GM12878 (cell line): ENCODE data around the gene FCF1. TPM values are rescaled to one million over a fixed set of nuclear protein-coding genes. Genes with fewer than 3 reads are reported as not detected.
A peak's percentile ranks its signal among the peaks of the same experiment; 100 is the strongest.

Experiments
- ATAC-seq: fragments of 200-7000 bp; cut with Tn5 transposase; 3 replicates; pipeline ENCODE4 v1.9.1; 2020; ENCODE audit warnings: mild to moderate bottlenecking, moderate library complexity
- BruUV-seq: library from RNA; stranded (reverse); fragments of 400-500 nt; replicated peaks from 2 replicates; lab custom pipeline; 2021; lab: Mats Ljungman, UMichigan
- CTCF ChIA-PET: fragments of 300-600 bp; sonication (Branson Sonifier 250); formaldehyde crosslinking; extraction: SDS; loops from one replicate; lab custom pipeline; 2021; ENCODE audit warnings: inconsistent platforms; lab: Yijun Ruan, JAX
- POLR2A ChIA-PET: fragments of 350-600 bp; formaldehyde crosslinking; extraction: SDS; loops from one replicate; lab custom pipeline; 2021; ENCODE audit warnings: inconsistent platforms; lab: Charles Lee
- RAD21 ChIA-PET: fragments of 300-600 bp; sonication (Branson Sonifier 250); formaldehyde crosslinking; loops from one replicate; lab custom pipeline; 2023; ENCODE audit warnings: antibody characterized with exemption; ENCODE audit not compliant: unreplicated experiment; lab: Charles Lee
- SMC1A ChIA-PET: fragments of 300-600 bp; sonication (Branson Sonifier 250); formaldehyde crosslinking; loops from one replicate; lab custom pipeline; 2023; ENCODE audit not compliant: unreplicated experiment, uncharacterized antibody; lab: Charles Lee
- DNase-seq: peaks from one replicate; pipeline ENCODE4 v3.0.0-alpha.2; 2011; ENCODE audit warnings: low read depth, low spot score
- FAIRE-seq: peaks from 3 replicates; lab custom pipeline; 2011; peaks lifted over from hg19 to GRCh38; lab: Jason Lieb, UNC
- H2AFZ ChIP-seq: 2 replicates; pipeline ENCODE4 v1.6.0; 2011; ENCODE audit warnings: low read depth, low read length, control low read depth; ENCODE audit not compliant: control insufficient read depth
- H3K27ac ChIP-seq: 2 replicates; pipeline ENCODE4 v1.5.1; 2011; ENCODE audit warnings: control low read depth; ENCODE audit not compliant: control insufficient read depth, insufficient read depth
- H3K27me3 ChIP-seq, 2 experiments: replicated peaks in 1 of 2; 2 replicates each; pipeline versions ENCODE4 v1.6.0 to v1.6.1; 2011; ENCODE audit warnings: low read length in 1 of 2; ENCODE audit not compliant: control insufficient read depth in 2 of 2, insufficient read depth in 2 of 2
- H3K36me3 ChIP-seq, 2 experiments: 2 replicates each; pipeline ENCODE4 v1.5.1; 2011; ENCODE audit warnings: low read length in 1 of 2; ENCODE audit not compliant: control insufficient read depth in 2 of 2, insufficient read depth in 2 of 2
- H3K4me1 ChIP-seq: 2 replicates; pipeline ENCODE4 v1.6.1; 2011; ENCODE audit warnings: mild to moderate bottlenecking, low read length, moderate library complexity, mixed read lengths; ENCODE audit not compliant: control insufficient read depth, insufficient read depth
- H3K4me2 ChIP-seq: 2 replicates; pipeline ENCODE4 v1.6.0; 2011; ENCODE audit warnings: control low read depth; ENCODE audit not compliant: control insufficient read depth, insufficient read depth
- H3K4me3 ChIP-seq: fragments of 200-600 bp; sonication (generic); 2 replicates; pipeline ENCODE4 v1.5.1; 2016
- H3K79me2 ChIP-seq: 2 replicates; pipeline ENCODE4 v1.6.0; 2011; ENCODE audit warnings: low read length; ENCODE audit not compliant: control insufficient read depth, insufficient read depth
- H3K9ac ChIP-seq: 2 replicates; pipeline ENCODE4 v1.8.0; 2011; ENCODE audit warnings: low read length, control low read depth, mixed read lengths; ENCODE audit not compliant: control insufficient read depth, insufficient read depth
- H3K9me3 ChIP-seq: replicated peaks from 3 replicates; pipeline ENCODE4 v1.5.1; 2011; ENCODE audit warnings: mild to moderate bottlenecking, low read length; ENCODE audit not compliant: control insufficient read depth, insufficient read depth
- H4K20me1 ChIP-seq: 2 replicates; pipeline ENCODE4 v1.6.0; 2011; ENCODE audit not compliant: control insufficient read depth, insufficient read depth
- BHLHE40 ChIP-seq, 2 experiments: fragments of 450-650 bp in 1 of 2; IDR thresholded peaks; 2 replicates each; pipeline ENCODE4 v1.6.1; 2011 to 2017; ENCODE audit warnings: low read depth in 2 of 2, borderline replicate concordance in 1 of 2, improper control_type of control experiment in 1 of 2, low read length in 1 of 2, mild to moderate bottlenecking in 1 of 2
- BMI1 ChIP-seq: fragments of 450-650 bp; IDR thresholded peaks from 2 replicates; pipeline ENCODE4 v1.6.1; 2016; ENCODE audit warnings: mild to moderate bottlenecking, moderate library complexity, borderline replicate concordance
- DPF2 ChIP-seq: fragments of 450-650 bp; IDR thresholded peaks from 2 replicates; pipeline ENCODE4 v1.6.1; 2017; ENCODE audit warnings: mild to moderate bottlenecking
- EP300 ChIP-seq, 2 experiments: fragments of 150-350 bp in 1 of 2; IDR thresholded peaks; 2 replicates each; pipeline ENCODE4 v1.6.1; 2011 to 2012; ENCODE audit warnings: low read depth in 2 of 2, low read length in 2 of 2, borderline replicate concordance in 1 of 2, improper control_type of control experiment in 1 of 2, inconsistent platforms in 1 of 2; ENCODE audit not compliant: control insufficient read depth in 1 of 2
- FOXM1 ChIP-seq: IDR thresholded peaks from 2 replicates; pipeline ENCODE4 v1.6.1; 2012; ENCODE audit warnings: low read depth, mild to moderate bottlenecking, inconsistent platforms, low read length, moderate library complexity
- IRF3 ChIP-seq: fragments of 450-650 bp; IDR thresholded peaks from 2 replicates; pipeline ENCODE4 v1.6.1; 2014; ENCODE audit warnings: mild to moderate bottlenecking
- LARP7 ChIP-seq: fragments of 450-650 bp; IDR thresholded peaks from 2 replicates; pipeline ENCODE4 v1.6.1; 2017; ENCODE audit warnings: mild to moderate bottlenecking
- NR2C1 ChIP-seq: fragments of 450-650 bp; IDR thresholded peaks from 2 replicates; pipeline ENCODE4 v1.6.1; 2017; ENCODE audit warnings: antibody characterized with exemption, mild to moderate bottlenecking, moderate library complexity
- PAX5 ChIP-seq: IDR thresholded peaks from 2 replicates; pipeline ENCODE4 v1.6.1; 2011; ENCODE audit warnings: low read depth, low read length, borderline replicate concordance
- SMAD1 ChIP-seq: fragments of 450-650 bp; IDR thresholded peaks from 2 replicates; pipeline ENCODE4 v1.6.1; 2018; ENCODE audit warnings: mild to moderate bottlenecking, low read depth; ENCODE audit not compliant: partially characterized antibody
- SP1 ChIP-seq: IDR thresholded peaks from one replicate; pipeline ENCODE4 v1.6.1; 2011; ENCODE audit warnings: low read depth, low read length
- SUPT20H ChIP-seq: IDR thresholded peaks from 2 replicates; pipeline ENCODE4 v1.6.1; 2011; ENCODE audit warnings: low read depth, mild to moderate bottlenecking, low read length, moderate library complexity, borderline replicate concordance; ENCODE audit not compliant: control insufficient read depth
- TARDBP ChIP-seq: IDR thresholded peaks from 2 replicates; pipeline ENCODE4 v1.6.1; 2016; ENCODE audit warnings: borderline replicate concordance
- TCF3 ChIP-seq: IDR thresholded peaks from 2 replicates; pipeline ENCODE4 v1.6.1; 2012; ENCODE audit warnings: low read depth, mild to moderate bottlenecking, low read length, borderline replicate concordance; ENCODE audit not compliant: insufficient read depth
- YY1 ChIP-seq: IDR thresholded peaks from 2 replicates; pipeline ENCODE4 v1.6.1; 2011; ENCODE audit warnings: low read depth, mild to moderate bottlenecking, low read length
- ZNF24 ChIP-seq: fragments of 450-650 bp; IDR thresholded peaks from 2 replicates; pipeline ENCODE4 v1.6.1; 2017; ENCODE audit warnings: antibody characterized with exemption, mild to moderate bottlenecking
- WGBS: methylation state at CpG from one replicate; pipeline ENCODE4 v1.1.6; 2016; ENCODE audit warnings: low lambda C conversion rate; ENCODE audit not compliant: insufficient replicate concordance, insufficient coverage; ENCODE audit errors: missing lambda C conversion rate; 5-methylcytosine and 5-hydroxymethylcytosine counted together
- in situ Hi-C: fragments of 300-500 bp; cut with MboI; formaldehyde crosslinking; loops from 9 replicates; pipeline ENCODE4 v1.14.3; 2018; ENCODE audit warnings: mixed read lengths
- intact Hi-C: fragments of 100-400 bp; cut with micrococcal nuclease; formaldehyde crosslinking; loops from one replicate; pipeline ENCODE4 v1.14.2; 2022; ENCODE audit not compliant: unreplicated experiment
- polyA plus RNA-seq, 11 experiments: library from polyadenylated mRNA; depleted of rRNA in 4 of 11; unstranded in 6 of 11; stranded (reverse) in 5 of 11; fragments of >200 nt; fragmentation: Nextera tagmentation in 4 of 11; fragmentation: Illumina TruSeq in 1 of 11; extraction: Ambion mirVana in 4 of 11; extraction: Trizol in 1 of 11; gene quantifications; 1 replicate in 1 of 11; 2 replicates in 10 of 11; pipeline versions ENCODE4 v1.2.1 to v1.2.3, GENCODE V29; 2011 to 2016; ENCODE audit warnings: inconsistent platforms in 2 of 11, missing spikeins in 2 of 11, low read depth in 1 of 11
- total RNA-seq, 4 experiments: library from RNA; depleted of rRNA in 3 of 4; stranded (reverse); fragments of >200 nt in 3 of 4; fragmentation: Illumina TruSeq in 1 of 4; extraction: Trizol in 1 of 4; gene quantifications; 2 replicates each; pipeline versions ENCODE4 v1.2.1 to v1.2.3, GENCODE V29; 2013 to 2021

FCF1 gene
- total and polyA plus RNA-seq, 10 of the 15 experiments (the other 5 are each of a cell fraction or from before 2014, with no cell fraction given) = 6.2 to 88.7 (median 28.5) TPM

GRCh38 chr14:74739293-74740030 is 26.5 kb downstream of the FCF1 start (continued):
- no peak for TF ChIP-seq ZNF24

DNA sequence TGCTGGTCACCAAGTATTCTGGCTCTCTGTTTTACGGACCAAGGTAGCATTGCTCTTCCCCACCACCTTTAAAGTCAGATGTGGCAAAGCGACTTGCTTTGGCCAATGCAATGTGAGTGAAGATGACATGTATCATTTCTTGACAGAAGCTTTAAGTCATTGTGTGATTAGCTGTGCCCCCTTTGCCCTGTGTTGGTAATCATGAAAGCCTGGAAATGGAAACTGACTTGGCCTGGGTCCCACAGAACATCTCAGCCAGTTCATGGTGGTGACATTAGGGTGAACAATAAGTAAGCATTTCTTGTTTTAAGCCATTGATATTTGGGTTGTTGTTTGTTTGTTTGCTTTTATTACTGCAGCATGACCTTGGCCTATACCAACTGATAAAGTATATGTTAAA is 34.3 kb downstream of the FCF1 start:
- Histone ChIP-seq H3K4me2 (no peak overlapping the region), H4K20me1 (no peaks in the 10 kb centered on the region), H3K9me3 (no peaks in the 10 kb centered on the region), H3K27me3 (no peaks in the 10 kb centered on the region), H3K27ac (no peak overlapping the region), H3K4me3 (no peak overlapping the region), H3K9ac (no peak overlapping the region), H3K4me1 (no peaks in the 10 kb centered on the region), H3K79me2 (no peaks in the 10 kb centered on the region), H3K36me3 (no peaks in the 10 kb centered on the region), H2AFZ (no peak overlapping the region)
- intact Hi-C loops (no loop called here), in situ Hi-C loops (no loop called here)
- SMC1A ChIA-PET = no interaction called here
- CTCF ChIA-PET = no interaction called here
- POLR2A ChIA-PET = no interaction called here
- RAD21 ChIA-PET = no interaction called here
- 69% methylated on average over 2 of the region's 2 CpGs for WGBS
- BruUV-seq = no TSS peak
- TF ChIP-seq NR2C1 (no peak), EP300 (IDR thresholded peaks at IDR 0.05; ENCODE audit: borderline replicate concordance in 1 of 2, control insufficient read depth in 1 of 2, low read depth in 2 of 2, low read length in 2 of 2) (no peak)
- DNase-seq (no peak), FAIRE-seq (peak; percentile 23), ATAC-seq (no peak)

DNA sequence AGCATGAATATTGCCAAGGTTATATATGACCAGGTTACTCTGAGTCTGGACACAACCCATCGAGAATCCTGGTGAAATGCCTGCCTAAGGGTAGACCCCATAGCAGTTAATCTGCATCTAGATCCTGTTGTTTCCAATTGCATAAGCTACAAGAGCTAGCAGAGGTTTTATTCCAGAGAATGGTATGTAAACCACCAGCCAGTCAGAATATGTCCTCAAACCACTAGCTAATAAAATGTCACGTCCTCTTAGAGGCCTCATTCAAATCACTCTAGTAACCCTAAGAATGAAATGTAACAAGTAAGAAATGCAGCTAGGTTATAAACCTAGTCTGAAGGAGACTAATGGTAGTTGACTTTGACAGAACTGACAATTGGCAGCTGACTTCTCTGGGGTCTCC is 41.2 kb downstream of the FCF1 start:
- Histone ChIP-seq H3K27me3 (no peaks in the 10 kb centered on the region), H3K36me3 (no peaks in the 10 kb centered on the region), H3K4me2 (no peak overlapping the region), H3K9ac (no peak overlapping the region), H2AFZ (no peak overlapping the region), H3K4me1 (no peaks in the 10 kb centered on the region), H4K20me1 (no peaks in the 10 kb centered on the region), H3K27ac (no peak overlapping the region), H3K4me3 (no peak overlapping the region), H3K79me2 (no peaks in the 10 kb centered on the region), H3K9me3 (peaks cover 1% of the 10 kb centered on the region; the same call in 2 of the 3 replicates)
- in situ Hi-C loops = no loop called here
- FAIRE-seq (no peak), ATAC-seq (no peak), DNase-seq (no peak)
- CTCF ChIA-PET = interaction anchor here (0.8 to 1.2 kb wide), 4 partner anchors 9 to 142 kb away, joined by 3 to 5 read pairs (median 3); partner anchors contain the start of genes LTBP2 and YLPM1
- no TSS peak for BruUV-seq
- RAD21 ChIA-PET = no interaction called here
- intact Hi-C loops = no loop called here
- WGBS = 26% methylated on average over 2 of the region's 2 CpGs
- POLR2A ChIA-PET = no interaction called here
- SMC1A ChIA-PET = interaction anchor here (0.7 kb wide), 1 partner anchor 127 kb away, joined by 3 read pairs; no protein-coding TSS in a partner anchor
- TF ChIP-seq YY1 (no peak), BMI1 (no peak), ZNF24 (no peak), IRF3 (no peak), LARP7 (no peak), TCF3 (no peak), SUPT20H (no peak), SP1 (no peak), FOXM1 (no peak), BHLHE40 (IDR thresholded peaks at IDR 0.05; ENCODE audit: borderline replicate concordance in 1 of 2, low read depth in 2 of 2, low read length in 1 of 2) (no peak), PAX5 (no peak), DPF2 (no peak), TARDBP (no peak), SMAD1 (no peak)
